ENCODE results near the gene RABAC1. TPM values are rescaled to one million over a fixed set of nuclear protein-coding genes. Genes with fewer than 3 reads are reported as not detected.
A peak's percentile ranks its signal among the peaks of the same experiment; 100 is the strongest.
"Not testable (repeated sequence)": the region's sequence is repeated elsewhere in the genome, so short reads cannot be mapped to it uniquely, and the experiment has no call there.

Gene RABAC1
- total RNA-seq, 1 experiment from 2014 or later, result 115 TPM

DNA sequence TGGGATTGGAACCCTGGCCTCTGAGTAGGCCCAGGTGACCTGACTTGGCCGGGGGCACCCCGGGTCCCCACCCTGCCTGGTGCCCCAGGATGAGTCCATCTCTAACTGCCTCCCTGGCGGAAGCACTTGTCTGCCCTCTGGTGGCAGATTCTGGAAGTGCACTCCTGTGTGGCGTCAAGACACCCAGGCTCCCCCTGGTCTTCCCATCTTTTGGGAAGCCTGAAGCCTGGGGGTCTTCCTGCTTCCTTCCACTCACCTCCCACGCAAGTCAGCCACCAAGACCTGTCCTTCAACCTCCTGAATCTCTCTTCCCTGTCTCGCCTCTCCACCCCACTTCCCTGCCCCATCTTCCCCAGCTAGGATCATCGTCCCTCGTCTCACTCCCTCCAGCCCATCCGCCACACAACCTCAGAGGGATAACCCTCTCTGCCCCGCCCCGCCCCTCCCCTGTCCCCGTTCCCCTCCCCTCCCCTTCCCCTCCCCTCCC is 7.4 kb downstream of the RABAC1 start:
- no peaks in the 10 kb centered on the region for H3K27me3 ChIP-seq (replicated peaks)
- H3K4me1 ChIP-seq (replicated peaks), result no peaks in the 10 kb centered on the region
- peak; percentile 63 to 80 for DNase-seq (ENCODE audit: low read depth in 1 of 2, low spot score in 2 of 2)
- H3K9me3 ChIP-seq (replicated peaks), result no peaks in the 10 kb centered on the region
- no peaks in the 10 kb centered on the region for H3K36me3 ChIP-seq
- no peak overlapping the region for H3K27ac ChIP-seq
- H3K4me3 ChIP-seq, result no peak overlapping the region

DNA sequence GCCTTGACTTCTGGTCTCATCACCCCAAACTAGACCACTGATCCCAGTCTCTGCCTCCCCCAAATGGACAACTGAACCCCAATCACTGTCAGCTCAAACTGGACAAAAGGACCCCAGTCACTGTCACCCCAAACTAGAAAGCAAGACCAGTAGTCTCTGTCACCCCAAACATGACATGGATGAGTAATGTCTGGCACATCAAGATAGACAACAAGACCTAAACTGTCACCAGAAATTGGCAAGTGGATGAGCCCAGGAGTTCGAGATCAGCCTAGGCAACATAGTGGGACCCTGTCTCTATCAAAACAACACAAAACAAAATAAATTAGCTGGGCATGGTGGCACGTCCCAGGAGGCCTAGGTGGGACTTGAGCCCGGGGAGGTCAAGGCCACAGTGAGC is 12.0 kb downstream of the RABAC1 start:
- Histone ChIP-seq H3K36me3 (no peaks in the 10 kb centered on the region), H3K4me3 (no peak overlapping the region), H3K9me3 (replicated peaks) (no peaks in the 10 kb centered on the region), H3K4me1 (replicated peaks) (no peaks in the 10 kb centered on the region), H3K27me3 (replicated peaks) (0 out of 2 replicates have a peak, but pooled peaks cover 2% of the 10 kb centered on the region), H3K27ac (no peak overlapping the region)
- DNase-seq (ENCODE audit: low read depth in 1 of 2, low spot score in 2 of 2), result no peak

DNA sequence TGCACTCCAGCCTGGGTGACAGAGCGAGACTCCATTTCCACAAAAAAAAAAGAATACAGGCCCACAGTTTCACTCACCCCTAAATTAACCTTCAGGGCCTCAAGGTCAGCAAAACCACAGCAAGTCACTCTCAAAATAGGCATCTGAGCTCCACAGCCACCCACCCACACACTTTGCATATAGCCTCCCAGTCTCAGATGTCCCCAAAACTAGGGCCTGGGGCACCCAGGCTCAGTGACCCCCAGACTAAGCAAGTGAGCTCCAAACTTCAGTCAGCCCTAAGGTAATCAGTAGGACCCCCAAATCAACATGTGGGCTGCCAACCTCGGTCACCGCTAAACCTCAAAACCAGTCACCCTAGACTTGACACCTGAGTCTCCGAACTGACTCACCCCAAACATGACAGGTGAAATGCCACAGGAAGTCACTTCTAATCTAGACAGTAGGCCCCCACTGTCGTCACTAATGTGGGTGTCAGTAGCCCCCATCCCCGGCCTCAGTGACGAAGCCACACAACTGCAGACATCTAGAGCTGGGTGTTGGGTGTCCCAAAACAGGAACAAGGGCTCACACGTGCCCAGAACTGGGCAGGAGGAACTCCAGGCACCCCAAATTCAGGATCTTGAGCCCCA is 13.9 kb downstream of the RABAC1 start:
- Histone ChIP-seq H3K4me1 (replicated peaks) (peaks cover 4% of the 10 kb centered on the region; the same call in 1 of the 2 replicates), H3K9me3 (replicated peaks) (no peaks in the 10 kb centered on the region), H3K27ac (no peak overlapping the region), H3K27me3 (replicated peaks) (peaks cover 17% of the 10 kb centered on the region), H3K36me3 (no peaks in the 10 kb centered on the region), H3K4me3 (no peak overlapping the region)
- no peak for DNase-seq (ENCODE audit: low read depth in 1 of 2, low spot score in 2 of 2)

DNA sequence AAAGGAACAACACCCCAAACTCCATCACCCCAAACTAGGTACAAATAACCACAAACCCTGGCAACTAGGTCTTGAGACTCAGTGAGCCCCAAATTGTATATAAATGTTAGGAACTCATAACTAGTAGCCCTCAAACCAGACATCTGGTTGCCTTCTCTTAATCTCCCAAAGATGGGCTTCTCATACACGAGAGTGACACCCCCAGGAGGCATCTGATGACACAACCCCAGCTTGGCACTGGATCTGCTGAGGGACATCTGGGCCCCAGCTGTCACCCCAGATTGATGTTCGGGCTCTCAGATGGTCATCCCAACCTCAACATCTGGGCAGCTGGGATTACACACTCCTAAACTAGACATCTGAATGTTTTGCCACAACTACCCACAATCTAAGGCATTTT is 14.8 kb downstream of the RABAC1 start:
- H3K27ac ChIP-seq, result no peak overlapping the region
- H3K27me3 ChIP-seq (replicated peaks), result peaks cover 21% of the 10 kb centered on the region
- H3K4me3 ChIP-seq, result no peak overlapping the region
- H3K4me1 ChIP-seq (replicated peaks), result peaks cover 4% of the 10 kb centered on the region; the same call in 1 of the 2 replicates
- DNase-seq (ENCODE audit: low read depth in 1 of 2, low spot score in 2 of 2), result no peak
- no peaks in the 10 kb centered on the region for H3K9me3 ChIP-seq (replicated peaks)
- H3K36me3 ChIP-seq, result no peaks in the 10 kb centered on the region

DNA sequence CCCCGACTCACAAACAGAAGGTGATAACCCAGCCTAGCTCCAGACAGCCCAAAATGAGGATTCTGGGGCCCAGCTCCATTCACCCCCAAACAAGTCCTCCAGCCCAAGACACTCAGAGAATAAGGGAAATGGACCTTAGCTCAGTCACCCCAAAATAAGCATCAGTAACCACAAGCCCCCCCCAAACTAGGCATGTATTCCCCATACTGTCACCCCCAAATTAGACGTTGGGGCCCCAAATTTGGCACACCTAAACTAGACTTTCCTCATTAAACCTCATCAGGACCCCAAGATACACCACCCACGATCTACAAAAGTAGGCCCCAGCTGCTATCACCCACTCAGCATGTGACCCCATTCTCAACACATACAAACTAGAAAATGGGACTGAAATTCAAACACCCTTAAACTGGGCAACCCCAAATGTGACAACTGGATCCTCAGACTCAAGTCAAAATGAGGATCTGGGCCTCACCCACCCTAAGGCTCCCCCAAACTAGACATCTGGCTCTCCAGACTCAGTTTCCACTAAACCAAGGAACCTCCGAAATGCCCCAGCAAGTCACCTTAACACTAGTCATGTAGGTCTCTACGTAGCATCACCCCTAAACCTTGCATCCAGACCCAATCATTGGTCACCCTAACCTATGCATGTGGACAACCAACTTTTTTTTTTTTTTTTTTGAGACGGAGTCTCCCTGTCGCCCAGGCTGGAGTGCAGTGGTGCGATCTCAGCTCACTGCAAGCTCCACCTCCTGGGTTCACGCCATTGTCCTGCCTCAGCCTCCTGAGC is 17.5 kb downstream of the RABAC1 start:
- DNase-seq (ENCODE audit: low read depth in 1 of 2, low spot score in 2 of 2), result no peak

DNA sequence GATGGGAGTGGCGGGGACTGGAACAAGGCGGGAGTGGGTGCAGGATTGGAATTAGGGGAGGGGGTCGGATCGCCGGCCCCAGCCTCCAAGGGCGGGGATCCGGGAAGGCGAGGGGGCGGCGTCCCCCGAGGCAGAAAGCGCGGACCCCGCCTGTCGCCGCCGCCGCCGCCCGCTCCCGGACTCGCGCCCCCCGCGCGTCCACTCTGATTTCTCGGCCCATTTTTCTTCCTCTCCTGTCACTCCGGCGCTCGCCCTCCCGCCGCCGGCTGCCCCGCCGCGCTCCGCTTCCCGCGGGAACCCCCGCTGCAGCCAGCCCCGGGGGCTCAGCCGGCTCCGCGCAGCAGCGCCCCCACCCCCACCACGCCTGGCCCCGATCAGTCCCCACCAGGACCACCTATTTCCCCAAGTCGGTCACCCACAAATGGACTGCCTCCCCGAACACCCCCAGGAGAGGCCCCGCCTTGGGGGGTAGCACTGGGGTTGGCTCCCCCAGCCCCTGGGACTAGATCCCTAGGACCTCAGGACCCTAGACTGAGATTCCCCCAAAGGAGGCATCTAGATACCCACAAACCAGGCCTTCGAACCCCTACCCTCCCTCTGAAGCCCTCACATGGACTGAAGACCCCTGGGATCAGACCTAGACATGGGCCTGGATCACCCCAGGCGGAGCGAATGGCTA is 18.3 kb downstream of the RABAC1 start:
- Histone ChIP-seq H3K4me3 (0 out of 2 replicates have a peak overlapping the region, but pooled peaks have one; percentile 5), H3K27me3 (replicated peaks) (peaks cover 36% of the 10 kb centered on the region), H3K36me3 (no peaks in the 10 kb centered on the region), H3K4me1 (replicated peaks) (peaks cover 4% of the 10 kb centered on the region; the same call in 1 of the 2 replicates), H3K9me3 (replicated peaks) (no peaks in the 10 kb centered on the region), H3K27ac (no peak overlapping the region)
- DNase-seq (ENCODE audit: low read depth in 1 of 2, low spot score in 2 of 2), result no peak

More for the DNA sequence above, 17.5 kb downstream of the RABAC1 start:
- H3K27me3 ChIP-seq (replicated peaks), result peaks cover 29% of the 10 kb centered on the region
- no peak overlapping the region for H3K4me3 ChIP-seq
- no peaks in the 10 kb centered on the region for H3K9me3 ChIP-seq (replicated peaks)
- H3K27ac ChIP-seq, result no peak overlapping the region
- H3K36me3 ChIP-seq, result no peaks in the 10 kb centered on the region
- H3K4me1 ChIP-seq (replicated peaks), result peaks cover 4% of the 10 kb centered on the region; the same call in 1 of the 2 replicates

DNA sequence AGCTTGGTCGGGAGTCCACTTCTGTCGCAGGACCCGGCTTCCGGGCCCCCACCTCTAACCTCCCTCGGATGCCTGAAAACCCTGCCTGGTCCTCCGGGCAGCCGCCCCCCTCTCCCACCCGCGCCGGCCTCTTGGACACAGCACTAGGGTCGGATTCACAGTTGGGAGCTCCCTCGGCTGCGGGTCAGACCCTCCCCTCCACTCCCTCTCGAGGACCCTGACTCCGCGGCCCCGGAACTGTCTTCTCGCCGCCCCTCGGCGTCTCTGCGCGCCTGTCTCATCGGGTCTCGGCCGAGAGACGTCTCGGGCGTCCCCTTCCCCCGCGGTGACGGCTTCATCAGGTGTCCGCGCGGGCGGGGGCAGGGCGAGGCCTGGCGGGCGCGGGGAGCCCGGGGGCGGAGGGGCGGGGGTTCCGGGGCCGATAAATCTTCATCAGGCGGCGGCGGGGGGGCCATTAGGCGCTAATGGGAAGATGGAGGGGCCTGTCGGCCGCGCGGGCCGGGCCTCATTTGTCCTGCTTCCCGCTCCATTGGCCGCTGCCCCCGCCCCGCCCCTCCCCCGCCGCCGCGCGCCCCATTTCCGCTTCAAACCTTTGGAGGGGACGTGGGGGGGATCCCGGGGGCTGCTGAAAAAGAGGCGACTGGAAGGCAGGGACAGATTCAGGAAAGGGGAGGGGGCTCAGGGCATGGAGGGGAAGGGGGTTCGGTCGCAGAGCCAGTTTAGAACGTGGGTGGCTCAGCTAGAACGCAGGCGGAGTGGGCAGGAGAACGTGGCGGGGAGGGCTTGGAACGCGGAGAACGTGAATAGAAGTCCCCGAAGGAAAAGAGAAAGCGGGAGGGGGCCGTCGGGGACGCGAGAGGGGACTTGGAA is 19.0 kb downstream of the RABAC1 start:
- Histone ChIP-seq H3K4me3 (0 out of 2 replicates have a peak overlapping the region, but pooled peaks have one; percentile 5), H3K9me3 (replicated peaks) (no peaks in the 10 kb centered on the region), H3K27me3 (replicated peaks) (peaks cover 41% of the 10 kb centered on the region), H3K36me3 (no peaks in the 10 kb centered on the region), H3K4me1 (replicated peaks) (peaks cover 4% of the 10 kb centered on the region; the same call in 1 of the 2 replicates), H3K27ac (no peak overlapping the region)
- DNase-seq (ENCODE audit: low read depth in 1 of 2, low spot score in 2 of 2), result no peak

DNA sequence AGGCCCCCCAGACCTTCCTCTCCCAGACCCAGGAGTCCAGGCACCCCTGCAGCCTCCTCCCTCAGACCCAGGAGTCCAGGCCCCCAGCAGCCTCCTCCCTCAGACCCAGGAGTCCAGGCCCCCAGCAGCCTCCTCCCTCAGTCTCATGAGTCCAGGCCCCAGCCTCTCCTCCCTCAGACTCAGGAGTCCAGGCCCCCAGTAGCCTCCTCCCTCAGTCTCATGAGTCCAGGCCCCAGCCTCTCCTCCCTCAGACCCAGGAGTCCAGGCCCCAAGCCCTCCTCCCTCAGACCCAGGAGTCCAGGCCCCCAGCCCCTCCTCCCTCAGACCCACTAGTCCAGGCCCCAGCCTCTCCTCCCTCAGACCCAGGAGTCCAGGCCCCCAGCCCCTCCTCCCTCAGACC is 19.9 kb downstream of the RABAC1 start:
- not testable (repeated sequence) for H3K27ac ChIP-seq; DNase-seq (ENCODE audit: low read depth in 1 of 2, low spot score in 2 of 2); H3K36me3 ChIP-seq; H3K9me3 ChIP-seq (replicated peaks); H3K4me1 ChIP-seq (replicated peaks); H3K4me3 ChIP-seq
- peaks cover 49% of the 10 kb centered on the region for H3K27me3 ChIP-seq (replicated peaks)

DNA sequence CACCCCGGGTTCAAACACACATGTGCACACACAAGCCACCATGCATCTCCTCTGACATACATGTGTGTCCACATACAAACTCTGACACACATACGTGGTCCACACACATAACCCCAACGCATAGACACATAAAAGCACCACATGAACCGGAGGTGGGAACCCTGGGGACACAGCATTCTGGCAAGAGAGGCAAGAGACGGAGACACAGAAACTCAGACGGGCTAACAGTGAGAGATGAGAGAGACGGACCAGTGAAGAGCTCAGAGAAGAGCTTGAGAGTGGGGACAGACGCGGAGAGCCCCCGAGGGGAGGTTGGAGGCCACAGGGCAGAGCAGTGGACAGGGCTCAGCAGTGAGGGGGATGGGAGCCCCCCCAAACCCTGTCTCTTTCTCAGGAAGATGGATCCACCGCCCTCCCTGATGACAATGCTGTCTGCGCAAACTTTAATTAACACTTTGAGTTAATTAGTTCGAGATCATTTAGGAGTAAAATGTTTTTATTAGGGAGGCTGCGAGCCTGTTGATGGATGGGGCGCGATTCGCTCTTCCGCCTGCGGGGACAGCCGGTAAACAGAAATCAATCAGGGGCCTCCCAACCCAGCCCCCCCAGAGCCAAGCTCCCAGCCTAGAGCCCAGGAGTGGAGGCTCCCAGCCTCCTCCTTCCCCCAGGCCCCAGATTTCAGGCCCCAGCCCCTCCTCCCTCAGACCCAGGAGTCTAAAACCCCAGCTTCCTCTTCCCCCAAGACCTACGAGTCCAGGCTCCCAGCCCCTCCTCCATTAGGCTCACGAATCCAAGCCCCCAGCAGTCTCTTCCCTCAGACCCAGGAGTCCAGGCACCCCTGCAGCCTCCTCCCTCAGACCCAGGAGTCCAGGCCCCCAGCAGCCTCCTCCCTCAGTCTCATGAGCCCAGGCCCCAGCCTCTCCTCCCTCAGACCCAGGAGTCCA is 21.3 kb downstream of the RABAC1 start:
- Histone ChIP-seq H3K36me3 (no peaks in the 10 kb centered on the region), H3K9me3 (replicated peaks) (no peaks in the 10 kb centered on the region), H3K27me3 (replicated peaks) (peaks cover 59% of the 10 kb centered on the region), H3K4me3 (no peak overlapping the region), H3K4me1 (replicated peaks) (peaks cover 4% of the 10 kb centered on the region; the same call in 1 of the 2 replicates), H3K27ac (no peak overlapping the region)
- no peak for DNase-seq (ENCODE audit: low read depth in 1 of 2, low spot score in 2 of 2)

DNA sequence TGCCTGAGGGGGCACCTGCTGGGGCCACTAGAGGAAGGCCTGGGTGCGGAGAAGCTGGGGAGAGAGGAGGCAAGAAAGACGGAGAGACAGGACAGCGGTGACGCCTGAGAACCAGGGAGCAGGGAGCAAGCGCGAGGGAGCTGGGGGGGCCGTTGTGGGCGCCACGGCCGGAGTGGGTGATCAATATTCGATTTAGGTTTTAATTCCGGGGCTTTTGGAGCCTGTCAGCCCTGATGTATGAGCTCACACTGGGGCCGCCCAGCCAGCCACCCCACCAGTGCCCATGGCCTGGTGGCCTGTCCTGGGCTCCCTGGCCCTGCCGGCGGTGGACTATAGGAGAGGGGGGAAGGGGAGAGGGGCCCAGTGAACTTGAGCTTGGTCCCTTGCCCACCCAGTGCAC is 22.2 kb downstream of the RABAC1 start:
- H3K27me3 ChIP-seq (replicated peaks), result peaks cover 65% of the 10 kb centered on the region
- peaks cover 4% of the 10 kb centered on the region; the same call in 1 of the 2 replicates for H3K4me1 ChIP-seq (replicated peaks)
- no peak overlapping the region for H3K4me3 ChIP-seq
- H3K9me3 ChIP-seq (replicated peaks), result no peaks in the 10 kb centered on the region
- DNase-seq (ENCODE audit: low read depth in 1 of 2, low spot score in 2 of 2), result no peak
- H3K36me3 ChIP-seq, result no peaks in the 10 kb centered on the region
- H3K27ac ChIP-seq, result no peak overlapping the region

DNA sequence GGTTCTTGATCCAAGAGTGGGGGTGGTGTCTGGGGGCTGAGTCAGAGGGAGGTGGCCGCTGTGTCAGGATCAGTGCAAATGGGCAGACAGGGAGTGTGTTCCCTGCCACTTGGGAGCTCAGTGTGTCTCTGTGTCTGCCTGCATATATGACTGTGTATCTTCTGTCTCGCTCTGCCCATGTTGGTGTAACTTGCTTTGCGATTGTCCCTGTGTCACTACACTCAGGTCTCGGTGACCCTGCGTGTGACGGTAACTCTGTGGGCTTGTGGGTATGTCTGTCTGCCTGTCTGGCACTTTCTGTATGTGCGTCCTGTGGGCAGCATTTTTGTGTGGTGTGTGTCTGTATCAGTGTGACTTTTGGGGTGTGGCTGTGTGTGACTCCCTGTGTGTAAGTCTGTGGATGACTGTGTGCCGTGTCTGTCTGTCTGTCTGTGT is 22.7 kb downstream of the RABAC1 start:
- H3K4me3 ChIP-seq, result no peak overlapping the region

DNA sequence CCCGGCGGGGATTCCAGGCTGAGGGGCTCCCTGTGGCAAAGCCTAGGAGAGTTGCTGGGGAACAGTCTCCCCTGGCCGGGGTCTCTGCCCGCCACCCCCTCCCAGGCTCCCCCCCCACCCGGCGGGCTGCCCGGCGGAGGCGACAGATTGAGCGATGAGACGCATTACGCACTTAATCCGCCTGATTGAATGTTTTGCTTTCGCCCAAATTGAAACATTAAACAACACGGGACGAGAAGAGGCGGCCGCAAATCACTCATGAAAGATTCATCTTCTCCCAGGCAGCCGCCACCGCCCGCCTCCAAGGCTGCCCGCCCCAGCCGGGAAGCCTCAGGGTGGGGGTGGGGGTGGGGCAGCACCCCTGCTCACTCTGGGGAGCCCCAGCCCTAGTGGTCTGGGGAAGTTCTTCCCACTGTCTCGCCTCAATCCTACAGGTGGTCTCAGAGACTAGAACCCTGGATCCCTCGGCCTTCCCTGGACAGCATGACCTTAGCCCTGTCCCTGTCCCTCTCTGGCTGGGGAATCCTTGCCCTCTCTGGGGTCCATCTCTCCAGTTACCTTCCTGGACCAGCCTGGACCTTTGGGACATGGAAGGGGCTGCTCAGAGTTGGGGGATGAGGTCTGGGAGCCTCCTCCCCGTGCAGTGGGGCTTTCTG is 23.2 kb downstream of the RABAC1 start:
- peaks cover 67% of the 10 kb centered on the region for H3K27me3 ChIP-seq (replicated peaks)
- H3K9me3 ChIP-seq (replicated peaks), result no peaks in the 10 kb centered on the region
- peaks cover 4% of the 10 kb centered on the region; the same call in 1 of the 2 replicates for H3K4me1 ChIP-seq (replicated peaks)
- no peaks in the 10 kb centered on the region for H3K36me3 ChIP-seq
- H3K27ac ChIP-seq, result no peak overlapping the region
- no peak overlapping the region for H3K4me3 ChIP-seq
- no peak for DNase-seq (ENCODE audit: low read depth in 1 of 2, low spot score in 2 of 2)

More for the DNA sequence above, 22.7 kb downstream of the RABAC1 start:
- no peak for DNase-seq (ENCODE audit: low read depth in 1 of 2, low spot score in 2 of 2)
- peaks cover 67% of the 10 kb centered on the region for H3K27me3 ChIP-seq (replicated peaks)
- no peaks in the 10 kb centered on the region for H3K36me3 ChIP-seq
- no peaks in the 10 kb centered on the region for H3K9me3 ChIP-seq (replicated peaks)
- H3K4me1 ChIP-seq (replicated peaks), result peaks cover 4% of the 10 kb centered on the region; the same call in 1 of the 2 replicates
- H3K27ac ChIP-seq, result no peak overlapping the region
